ENCODE results near the gene NEU4.
"Not testable (repeated sequence)": the region's sequence is repeated elsewhere in the genome, so short reads cannot be mapped to it uniquely, and the experiment has no call there.

NEU4 gene, protein sequence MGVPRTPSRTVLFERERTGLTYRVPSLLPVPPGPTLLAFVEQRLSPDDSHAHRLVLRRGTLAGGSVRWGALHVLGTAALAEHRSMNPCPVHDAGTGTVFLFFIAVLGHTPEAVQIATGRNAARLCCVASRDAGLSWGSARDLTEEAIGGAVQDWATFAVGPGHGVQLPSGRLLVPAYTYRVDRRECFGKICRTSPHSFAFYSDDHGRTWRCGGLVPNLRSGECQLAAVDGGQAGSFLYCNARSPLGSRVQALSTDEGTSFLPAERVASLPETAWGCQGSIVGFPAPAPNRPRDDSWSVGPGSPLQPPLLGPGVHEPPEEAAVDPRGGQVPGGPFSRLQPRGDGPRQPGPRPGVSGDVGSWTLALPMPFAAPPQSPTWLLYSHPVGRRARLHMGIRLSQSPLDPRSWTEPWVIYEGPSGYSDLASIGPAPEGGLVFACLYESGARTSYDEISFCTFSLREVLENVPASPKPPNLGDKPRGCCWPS

DNA sequence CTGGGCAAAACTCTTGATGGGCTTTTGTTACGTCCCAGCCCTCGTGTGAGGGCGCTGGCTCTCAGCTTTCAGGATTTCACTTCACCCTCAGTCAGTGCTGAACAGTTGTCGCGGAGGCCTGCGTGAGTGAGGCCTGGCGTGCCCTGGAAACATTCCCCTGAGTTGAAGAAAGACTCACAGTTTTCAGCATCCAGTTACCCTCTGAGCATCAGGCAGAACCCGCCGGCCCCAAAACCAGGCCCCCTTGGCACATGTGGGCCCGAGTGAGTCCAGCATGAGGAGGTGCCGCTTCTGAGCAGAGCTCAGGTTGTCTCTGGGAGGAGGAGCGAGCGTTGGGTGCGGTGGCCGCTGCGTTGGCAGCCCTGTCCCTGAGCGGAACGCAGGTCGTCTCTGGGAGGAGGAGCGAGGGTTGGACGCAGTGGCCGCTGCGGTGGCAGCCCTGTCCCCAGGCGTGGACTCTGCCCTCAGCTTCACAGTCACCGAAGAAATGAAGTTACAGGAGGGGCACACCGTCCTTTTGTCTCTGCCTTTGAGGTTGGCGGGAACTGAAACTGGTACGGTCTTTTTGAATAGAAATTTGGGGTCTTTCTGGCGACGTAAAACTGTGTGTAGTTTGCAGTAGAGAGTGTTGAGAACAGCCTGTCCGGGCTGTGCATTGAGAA lies at the start of gene NEU4:
NEU4 (plus strand) TSS at position 473 of the 662 bp plus-strand sequence. CDS start 5,292 bp downstream, outside the sequence.
- DNase-seq (ENCODE audit: low spot score): no peak

DNA sequence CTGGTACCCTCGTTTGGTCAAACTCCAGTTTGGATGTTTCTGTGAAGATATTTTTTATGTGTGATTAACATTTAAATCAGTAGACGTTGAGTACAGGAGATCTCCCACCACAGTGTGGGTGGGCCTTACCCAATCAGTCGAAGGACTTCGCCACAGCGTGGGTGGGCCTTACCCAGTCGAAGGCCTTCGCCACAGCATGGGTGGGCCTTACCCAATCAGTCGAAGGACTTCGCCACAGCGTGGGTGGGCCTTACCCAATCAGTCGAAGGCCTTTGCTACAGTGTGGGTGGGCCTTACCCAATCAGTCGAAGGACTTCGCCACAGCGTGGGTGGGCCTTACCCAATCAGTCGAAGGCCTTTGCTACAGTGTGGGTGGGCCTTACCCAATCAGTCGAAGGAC lies 49.1 kb upstream of the NEU4 start:
- DNase-seq (ENCODE audit: low spot score): not testable (repeated sequence)

DNA sequence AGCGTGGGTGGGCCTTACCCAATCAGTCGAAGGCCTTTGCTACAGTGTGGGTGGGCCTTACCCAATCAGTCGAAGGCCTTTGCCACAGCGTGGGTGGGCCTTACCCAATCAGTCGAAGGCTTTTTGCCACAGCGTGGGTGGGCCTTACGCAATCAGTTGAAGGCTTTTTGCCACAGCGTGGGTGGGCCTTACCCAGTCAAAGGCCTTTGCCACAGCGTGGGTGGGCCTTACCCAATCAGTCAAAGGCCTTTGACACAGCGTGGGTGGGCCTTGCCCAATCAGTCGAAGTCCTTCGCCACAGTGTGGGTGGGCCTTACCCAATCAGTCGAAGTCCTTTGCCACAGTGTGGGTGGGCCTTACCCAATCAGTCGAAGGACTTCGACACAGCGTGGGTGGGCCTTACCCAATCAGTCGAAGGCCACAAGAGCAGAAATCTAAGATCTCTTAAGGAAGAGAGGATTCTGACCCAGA lies 48.7 kb upstream of the NEU4 start:
- DNase-seq (ENCODE audit: low spot score): no peak

DNA sequence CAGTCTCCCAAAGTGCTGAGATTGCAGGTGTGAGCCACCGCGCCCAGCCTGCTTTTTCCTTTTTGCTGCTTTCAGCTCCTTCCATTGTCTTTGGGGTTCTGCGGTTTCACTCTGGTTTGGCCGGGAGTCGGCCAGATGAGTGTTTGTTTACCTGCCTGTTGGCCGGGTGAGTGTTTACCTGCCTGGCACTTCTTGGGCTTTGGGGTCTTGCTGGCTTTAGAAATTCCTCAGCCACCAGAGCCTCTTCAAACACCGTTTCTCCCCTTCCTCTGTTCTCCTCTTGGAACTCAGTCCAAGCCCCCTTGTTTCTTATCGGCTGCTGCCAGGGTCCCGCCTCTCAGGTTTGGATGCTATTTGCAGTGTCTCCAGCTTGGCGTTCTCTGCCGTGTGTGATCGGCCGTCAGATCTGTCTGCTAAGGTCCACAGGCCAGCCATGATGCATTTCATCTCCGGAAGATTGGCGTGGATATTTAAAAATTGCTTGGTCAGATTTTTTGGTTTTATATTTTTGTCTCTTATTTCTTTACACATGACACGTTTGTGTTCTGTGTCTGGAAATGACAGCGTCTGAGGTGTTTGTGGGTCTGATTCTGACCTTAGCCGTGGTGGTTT lies 46.6 kb upstream of the NEU4 start:
- no peak for DNase-seq (ENCODE audit: low spot score)

DNA sequence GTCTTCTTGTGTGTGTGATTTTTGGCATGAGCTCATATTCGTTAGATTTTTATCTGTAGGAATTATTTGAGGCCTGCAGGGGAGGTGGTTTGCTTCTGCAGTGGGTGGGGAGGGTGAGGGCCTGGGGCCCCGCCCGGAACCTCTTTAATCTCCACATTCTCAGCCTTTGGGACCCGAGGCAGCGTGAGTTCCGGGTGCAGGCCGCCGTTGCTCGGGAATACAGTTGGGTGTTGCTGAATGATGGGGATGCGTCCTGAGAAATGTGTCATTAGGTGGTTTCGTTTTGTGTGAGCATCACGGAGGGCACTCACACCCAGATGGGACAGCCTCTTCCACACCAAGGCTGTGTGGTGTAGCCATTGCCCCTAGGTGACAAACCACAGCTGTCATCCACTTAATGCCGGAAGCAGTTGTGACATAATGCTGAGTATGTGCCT lies 46.0 kb upstream of the NEU4 start:
- no peak for DNase-seq (ENCODE audit: low spot score)

DNA sequence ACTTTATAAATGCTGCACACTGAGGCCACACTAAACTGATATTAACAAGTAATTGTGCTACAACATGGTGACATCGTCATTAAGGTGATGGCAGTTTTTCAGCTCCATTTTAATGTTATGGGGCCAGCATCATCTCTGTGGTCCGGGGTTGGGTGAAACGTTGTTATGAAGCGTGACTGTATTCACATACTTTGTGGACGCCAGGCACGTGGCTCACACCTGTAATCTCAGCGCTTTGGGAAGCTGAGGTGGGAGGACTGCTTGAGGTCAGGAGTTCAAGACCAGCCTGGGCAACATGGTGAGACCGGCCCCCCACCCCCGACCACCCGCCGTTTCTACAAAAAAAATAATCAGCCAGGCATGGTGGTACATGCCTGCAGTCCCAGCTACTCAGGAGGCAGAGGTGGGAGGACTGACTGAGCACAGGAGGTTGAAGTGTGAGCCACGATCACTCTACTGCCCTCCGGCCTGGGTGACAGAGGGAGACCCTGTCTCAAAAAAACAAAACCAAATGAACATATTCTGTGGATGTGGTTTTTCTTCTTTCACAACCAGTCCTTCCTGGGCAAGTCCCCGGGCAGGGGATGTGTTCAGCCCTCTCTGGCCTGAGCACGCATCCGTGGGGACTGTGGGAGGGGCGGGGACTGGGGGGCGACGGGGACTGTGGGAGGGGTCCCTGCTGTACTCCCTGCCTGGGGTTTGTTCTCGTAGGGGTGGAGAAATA lies 45.3 kb upstream of the NEU4 start:
- no peak for DNase-seq (ENCODE audit: low spot score)

DNA sequence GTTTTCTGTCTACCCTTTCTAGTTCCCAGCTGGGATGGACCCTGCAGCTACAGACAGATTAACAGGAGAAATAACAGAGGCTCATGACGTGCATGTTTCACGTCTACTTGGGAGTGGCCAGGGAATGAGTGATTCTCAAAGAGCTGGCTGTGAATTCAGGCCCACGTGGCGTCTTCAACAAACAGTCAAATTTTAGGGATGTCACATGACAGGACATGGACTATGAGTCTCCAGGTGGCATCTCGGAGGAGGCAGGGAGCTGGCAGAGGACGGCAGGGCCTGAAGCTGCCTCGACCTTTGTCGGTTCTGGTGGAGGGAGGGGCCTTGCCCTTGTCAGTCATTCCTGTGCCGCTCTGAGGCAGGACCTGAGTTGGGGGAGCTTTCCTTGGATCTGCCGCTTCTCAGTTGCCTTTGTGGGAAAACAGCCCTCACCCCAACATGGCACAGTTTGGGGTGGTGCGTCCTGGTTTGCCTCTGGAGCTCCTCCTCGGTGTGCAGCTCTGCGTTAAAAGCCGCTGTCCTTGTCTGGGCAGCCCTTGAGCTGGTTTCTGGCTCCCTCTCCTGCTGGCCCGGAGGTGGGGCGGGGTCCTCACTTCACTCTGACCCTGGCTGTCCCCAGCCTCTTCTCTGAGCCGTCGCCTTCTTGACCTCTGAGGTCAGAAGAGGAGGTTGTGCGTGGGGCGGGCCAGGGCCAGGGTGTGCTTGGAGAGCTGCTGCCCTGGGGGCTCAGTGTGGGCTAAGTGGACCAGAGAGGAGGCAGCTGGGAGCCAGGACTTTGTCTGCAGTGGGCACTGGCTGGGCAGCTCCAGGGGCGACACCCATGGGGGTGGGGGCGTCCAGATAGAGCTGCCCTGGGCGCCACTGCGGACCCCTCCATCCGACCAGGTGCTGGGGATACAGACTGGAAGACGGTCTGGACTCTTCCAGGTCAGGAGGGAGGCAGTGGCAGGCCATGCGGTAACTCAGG lies 44.4 kb upstream of the NEU4 start:
- no peak for DNase-seq (ENCODE audit: low spot score)

DNA sequence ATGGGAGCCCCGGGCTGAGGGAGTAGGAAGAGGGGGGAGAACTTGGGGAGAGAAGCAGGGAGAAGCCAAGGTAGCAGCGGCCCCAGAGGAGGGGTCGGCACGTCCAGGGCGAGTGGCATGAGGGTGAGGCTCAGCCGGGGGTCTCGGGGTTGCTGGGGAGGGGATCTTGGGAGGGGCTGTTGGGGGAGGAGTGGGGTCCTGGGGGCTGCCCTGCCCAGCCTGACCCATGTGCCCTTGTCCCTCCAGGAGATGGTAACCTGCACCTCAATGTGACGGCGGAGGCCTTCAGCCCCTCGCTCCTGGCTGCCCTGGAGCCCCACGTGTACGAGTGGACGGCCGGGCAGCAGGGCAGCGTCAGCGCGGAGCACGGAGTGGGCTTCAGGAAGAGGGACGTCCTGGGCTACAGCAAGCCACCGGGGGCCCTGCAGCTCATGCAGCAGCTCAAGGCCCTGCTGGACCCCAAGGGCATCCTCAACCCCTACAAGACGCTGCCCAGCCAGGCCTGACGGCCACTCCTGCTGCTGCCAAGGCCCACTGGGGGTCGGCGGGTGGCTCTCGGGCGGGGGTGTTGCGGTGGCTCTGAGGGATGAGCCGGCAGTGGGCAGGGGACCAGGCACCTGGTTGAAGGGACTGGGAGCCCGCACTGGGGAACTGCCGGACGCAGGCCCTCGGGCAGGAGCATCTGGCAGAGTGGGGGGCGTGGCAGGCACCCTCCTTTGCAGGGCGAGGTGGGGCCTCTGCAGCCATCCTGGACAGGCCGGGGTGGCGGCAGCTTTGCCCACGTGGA lies 41.3 kb upstream of the NEU4 start:
- no peak for DNase-seq (ENCODE audit: low spot score)

DNA sequence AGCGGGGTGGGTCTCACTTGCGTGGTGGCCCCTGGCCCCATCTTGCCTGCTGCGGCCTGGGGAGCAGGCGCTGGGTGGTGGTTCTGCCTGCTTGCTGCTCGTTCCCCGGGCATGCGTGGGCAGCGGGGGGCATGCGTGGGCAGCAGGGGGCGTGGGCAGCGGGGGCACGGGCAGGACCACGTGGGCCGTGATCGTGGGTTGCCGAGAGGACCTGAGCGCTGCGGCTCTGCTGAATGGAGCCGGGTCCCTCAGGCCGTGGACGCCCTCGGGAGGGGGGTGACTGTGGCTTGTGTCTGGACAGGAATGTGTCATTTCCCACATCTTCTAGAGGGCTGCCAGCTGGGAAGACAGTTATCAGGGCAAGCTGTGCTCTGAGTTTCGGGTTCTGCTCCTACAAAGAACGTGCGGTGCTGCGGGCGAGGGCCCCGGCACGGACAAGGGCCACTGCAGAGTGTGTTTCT lies 40.7 kb upstream of the NEU4 start:
- no peak for DNase-seq (ENCODE audit: low spot score)

DNA sequence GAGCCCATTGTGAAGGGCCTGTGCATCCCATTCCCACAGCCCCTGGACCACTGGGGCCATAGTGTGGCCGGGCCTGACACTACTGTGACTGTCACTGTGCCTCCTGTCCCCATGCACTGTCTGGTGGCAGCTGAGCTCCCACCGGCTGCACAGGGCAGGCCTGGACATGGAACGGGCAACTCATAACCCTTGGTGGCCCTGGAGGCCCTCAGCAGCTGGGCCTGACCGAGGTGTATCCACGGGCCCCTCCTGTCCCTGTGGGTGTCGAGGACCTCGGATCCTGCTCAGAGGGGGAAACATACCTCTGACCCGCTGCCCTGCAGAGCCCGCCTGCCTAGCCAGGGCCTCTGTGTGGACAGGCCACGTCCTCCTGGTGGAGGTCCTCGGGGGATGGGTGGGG lies 40.1 kb upstream of the NEU4 start:
- no peak for DNase-seq (ENCODE audit: low spot score)

DNA sequence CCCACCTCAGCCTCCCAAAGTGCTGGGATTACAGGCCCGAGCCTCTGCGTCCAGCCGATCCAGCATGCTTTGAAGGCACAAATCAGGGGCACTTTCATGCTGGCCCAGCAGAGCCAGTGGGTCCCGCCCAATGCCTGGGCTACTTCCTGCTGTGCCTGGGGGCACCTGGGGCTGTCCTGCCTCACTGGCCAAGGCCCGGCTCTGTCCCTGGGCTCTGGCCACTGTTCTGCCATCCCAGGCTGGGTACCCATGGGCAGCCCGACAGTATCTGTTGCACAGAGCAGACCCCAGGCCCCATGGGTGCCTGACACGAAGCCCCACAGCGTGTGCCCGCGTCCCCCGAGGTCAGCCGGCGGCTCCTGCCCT lies 39.2 kb upstream of the NEU4 start:
- no peak for DNase-seq (ENCODE audit: low spot score)

DNA sequence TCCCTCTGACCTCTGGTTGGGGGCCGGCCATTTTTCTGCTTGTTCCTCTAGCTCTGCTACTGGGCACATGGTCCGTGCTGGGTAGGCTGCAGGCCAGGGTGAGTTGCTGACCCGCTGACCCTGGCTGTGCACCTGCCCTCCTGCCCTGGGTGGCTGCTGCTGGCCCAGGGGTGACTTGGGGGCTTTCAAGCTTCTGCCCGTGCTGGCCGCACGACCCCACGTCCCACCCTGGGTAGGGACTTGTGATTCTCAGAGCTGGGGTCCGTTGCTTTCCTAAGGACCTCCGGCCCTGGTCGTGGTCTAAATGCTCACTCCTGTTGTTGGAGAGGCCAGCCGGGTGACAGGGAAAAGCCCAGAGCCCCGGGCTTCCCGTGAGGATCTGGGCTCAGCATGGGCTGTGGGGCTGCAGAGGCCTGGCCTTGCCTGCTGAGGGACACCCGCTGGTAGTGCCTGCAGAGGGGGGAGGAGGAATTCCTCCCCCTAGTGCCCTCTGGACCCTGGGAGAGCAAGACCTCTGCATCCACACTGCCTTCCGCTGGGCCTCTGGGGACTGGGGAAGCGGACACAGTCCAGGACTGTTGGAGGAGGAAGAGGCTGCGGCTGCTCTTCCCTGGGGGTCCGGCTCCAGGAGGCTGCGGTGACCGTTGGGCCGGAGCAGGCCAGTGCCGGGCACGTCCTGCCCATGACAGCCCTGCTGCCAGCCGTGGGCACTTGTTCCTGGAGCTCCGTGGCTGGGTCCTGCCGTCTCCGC lies 38.6 kb upstream of the NEU4 start:
- DNase-seq (ENCODE audit: low spot score): no peak

DNA sequence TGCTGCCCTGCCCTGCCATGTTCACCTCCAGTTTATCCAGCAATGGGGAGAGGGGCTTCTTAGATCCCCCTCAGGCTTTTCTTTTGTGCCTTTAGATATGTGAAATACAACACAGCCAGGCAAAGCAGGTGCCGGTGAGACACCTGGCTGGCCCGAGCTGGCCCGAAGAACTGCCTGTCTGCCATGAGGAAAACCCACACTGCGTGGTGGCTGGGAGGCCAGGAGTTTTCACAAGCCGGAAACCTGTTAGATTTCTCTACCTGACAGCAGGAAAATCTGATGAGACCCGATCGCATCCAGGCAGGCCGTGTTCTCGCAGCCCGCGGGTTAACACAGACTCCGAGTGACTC lies 38.1 kb upstream of the NEU4 start:
- DNase-seq (ENCODE audit: low spot score): no peak

DNA sequence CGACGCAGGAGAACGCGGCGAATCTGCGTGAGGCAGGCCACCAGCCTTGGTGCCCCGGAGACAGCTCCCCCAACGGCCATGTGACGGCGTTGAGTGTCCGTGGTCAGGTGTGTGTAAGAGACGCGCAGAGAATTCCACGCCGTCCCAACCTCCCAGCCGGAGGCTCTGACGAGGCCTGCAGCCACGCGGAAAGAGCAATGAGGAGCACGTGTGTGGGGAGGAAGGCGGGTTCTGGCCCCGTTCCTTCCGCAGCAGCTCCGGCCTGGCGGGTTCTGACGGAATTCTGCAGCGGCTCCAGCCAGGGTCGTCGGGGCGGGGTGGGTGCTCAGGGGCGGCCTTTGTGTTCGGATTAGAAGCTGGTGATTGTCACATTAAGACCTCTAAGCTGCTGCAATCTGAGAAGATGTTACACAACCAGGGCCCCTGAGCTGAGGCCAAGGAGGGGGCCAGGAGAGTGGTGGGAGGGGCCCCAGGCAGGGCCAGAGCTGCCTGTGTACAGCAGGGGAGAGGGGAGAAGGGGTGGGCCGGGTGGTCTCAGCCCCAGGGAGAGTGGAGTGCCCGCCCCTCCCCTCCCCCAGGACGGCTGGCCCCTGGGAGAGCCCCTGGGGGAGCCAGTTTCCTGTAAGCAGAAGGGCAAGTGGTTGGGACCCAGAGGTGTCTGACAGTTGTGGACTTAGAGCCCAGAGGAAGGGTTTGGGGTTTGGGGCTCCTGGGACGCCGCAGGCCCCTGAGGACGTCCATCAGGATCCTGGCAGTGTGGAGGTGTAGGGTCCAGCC lies 37.5 kb upstream of the NEU4 start:
- no peak for DNase-seq (ENCODE audit: low spot score)

DNA sequence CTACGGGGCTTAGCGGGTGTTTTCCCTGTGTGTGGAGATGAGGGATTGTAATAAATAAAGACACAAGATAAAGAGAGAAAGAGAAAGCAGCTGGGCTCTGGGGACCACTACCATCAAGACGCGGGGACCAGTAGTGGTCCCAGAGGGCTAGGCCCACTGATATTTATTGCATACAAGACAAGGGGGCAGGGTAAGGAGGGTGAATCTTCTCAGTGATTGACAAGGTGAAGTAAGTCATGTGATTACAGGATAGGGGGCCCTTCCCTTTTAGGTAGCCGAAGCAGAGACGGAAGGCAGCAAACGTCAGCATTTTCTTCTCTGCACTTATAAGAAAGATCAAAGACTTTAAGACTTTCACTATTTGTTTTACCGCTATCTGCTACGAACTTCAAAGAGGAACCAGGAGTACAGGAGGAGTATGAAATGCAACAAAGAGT lies 36.9 kb upstream of the NEU4 start:
- no peak for DNase-seq (ENCODE audit: low spot score)

DNA sequence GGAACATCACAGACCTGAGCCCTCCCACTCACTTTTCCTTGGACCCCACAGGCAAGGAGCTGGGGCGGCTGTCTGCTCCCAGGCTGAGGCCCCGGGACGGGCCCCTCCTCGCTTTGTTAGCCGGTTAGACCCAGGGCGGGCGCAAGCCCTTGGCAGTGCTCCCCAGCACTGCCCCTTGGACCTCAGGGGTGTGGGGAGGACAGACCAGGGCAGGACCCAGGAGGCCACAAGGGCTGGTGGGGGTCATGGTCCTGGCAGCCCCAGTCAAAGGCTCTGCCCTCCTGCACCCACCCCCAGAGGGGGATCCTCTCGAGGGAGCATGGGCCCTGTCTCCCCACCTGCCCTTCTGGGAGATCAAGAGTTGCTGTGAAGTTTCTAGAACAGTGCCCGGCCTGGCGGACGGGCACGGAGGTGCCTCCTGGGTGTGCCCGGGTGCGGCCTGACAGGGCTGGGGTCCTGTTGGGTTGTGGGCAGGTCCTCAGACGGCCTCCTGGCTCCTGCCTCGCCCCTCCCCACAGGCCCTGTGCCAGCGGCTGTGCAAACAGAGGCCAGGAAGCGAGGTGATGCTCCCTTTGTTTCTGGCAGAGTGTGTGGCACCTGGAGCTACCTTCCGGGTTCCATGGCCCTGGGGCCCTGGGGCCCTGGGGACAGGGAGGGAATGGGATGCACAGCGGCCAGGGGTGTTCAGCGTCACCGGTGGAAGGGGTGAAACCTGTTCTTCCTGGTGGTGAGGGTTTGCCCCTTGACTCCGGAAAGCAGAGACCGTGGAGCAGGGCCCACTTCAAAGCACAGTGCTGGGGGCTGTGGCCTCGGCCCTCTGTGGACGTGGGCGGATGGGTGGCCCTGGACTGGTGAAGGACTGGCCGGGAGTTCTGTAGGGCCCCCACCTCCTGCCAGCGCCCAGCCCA lies 35.2 kb upstream of the NEU4 start:
- no peak for DNase-seq (ENCODE audit: low spot score)

DNA sequence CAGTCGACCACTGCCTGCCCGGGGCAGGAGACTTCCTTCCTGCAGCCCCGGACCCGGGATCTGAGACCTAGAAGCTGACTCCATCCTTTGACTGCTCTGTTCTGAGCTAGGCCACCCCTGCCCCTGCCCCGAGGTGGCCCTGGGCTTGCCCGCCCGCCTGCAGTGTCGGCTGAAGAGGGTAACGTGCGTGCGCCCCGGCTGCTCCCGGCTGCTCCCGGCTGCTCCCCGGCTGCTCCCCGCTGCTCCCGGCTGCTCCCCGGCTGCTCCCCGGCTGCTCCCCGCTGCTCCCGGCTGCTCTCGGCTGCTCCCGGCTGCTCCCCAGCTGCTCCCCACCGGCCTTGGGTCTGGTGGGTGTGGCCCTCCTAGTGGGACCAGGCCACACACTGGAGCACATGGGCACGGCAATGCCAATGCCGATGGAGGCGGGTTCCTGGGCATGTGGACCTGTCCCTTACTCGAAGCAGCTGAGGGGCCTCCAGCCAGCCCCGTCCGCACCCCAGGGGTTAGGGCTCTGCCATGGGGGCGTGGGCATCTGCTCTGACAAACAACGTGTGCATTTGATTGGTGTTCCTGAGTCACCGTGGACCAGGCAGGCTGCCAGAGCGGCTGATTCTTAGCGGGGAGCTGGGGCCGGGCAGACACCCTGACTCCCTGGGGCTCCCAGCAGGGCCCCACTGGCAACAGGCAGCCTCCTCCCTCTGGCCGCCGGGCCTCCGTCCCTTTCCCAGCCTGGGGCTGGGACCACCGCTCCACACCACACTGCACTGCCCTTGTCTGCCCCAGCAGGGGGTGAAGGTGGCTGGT lies 34.4 kb upstream of the NEU4 start:
- DNase-seq (ENCODE audit: low spot score): peak; percentile 84
